GM23248 (cell line): ENCODE measurements around the gene GTF2E1.

Experiments
- EZH2 ChIP-seq: fragments of 200-600 bp; sonication (generic); IDR thresholded peaks from 2 replicates; pipeline ENCODE4 v1.6.1; 2018; ENCODE audit warnings: antibody characterized with exemption, mild to moderate bottlenecking; ENCODE audit not compliant: insufficient read depth, poor library complexity, severe bottlenecking
- EZH2phosphoT487 ChIP-seq: fragments of 200-600 bp; sonication (generic); IDR thresholded peaks from 2 replicates; pipeline ENCODE4 v1.6.1; 2018; ENCODE audit warnings: antibody characterized with exemption, moderate library complexity, mild to moderate bottlenecking, low read depth; ENCODE audit not compliant: insufficient read depth

GRCh38 chr3:120752865-120753264 lies 10.3 kb downstream of the GTF2E1 start:
- TF ChIP-seq EZH2 (no peak), EZH2phosphoT487 (no peak)
